AG04449 (cell line): ENCODE data around the gene NUP35.

ENCODE experiments used
- CTCF ChIA-PET: fragments of 350-600 bp; formaldehyde crosslinking; extraction: SDS; loops from one replicate; lab custom pipeline; 2021; ENCODE audit warnings: antibody characterized with exemption; lab: Yijun Ruan, JAX
- POLR2A ChIA-PET: fragments of 400-600, 350-600 bp; formaldehyde crosslinking; extraction: SDS; loops from one replicate; lab custom pipeline; 2020; ENCODE audit warnings: antibody characterized with exemption, inconsistent platforms; lab: Yijun Ruan, JAX
- DNase-seq: peaks from one replicate; pipeline ENCODE4 v3.0.0-alpha.2; 2010; ENCODE audit warnings: low read depth, low spot score
- H3K4me3 ChIP-seq: 2 replicates; pipeline ENCODE4 v1.5.1; 2011; ENCODE audit warnings: low read depth, mild to moderate bottlenecking, control low read depth, low read length
- TF ChIP-seq, protein P1 (sequence below): IDR thresholded peaks from one replicate; pipeline ENCODE4 v1.5.1; 2011; ENCODE audit warnings: mild to moderate bottlenecking, moderate library complexity, low read length, control low read depth, inconsistent platforms; ENCODE audit not compliant: insufficient read depth; ENCODE audit errors: missing control alignments

NUP35 gene

DNA sequence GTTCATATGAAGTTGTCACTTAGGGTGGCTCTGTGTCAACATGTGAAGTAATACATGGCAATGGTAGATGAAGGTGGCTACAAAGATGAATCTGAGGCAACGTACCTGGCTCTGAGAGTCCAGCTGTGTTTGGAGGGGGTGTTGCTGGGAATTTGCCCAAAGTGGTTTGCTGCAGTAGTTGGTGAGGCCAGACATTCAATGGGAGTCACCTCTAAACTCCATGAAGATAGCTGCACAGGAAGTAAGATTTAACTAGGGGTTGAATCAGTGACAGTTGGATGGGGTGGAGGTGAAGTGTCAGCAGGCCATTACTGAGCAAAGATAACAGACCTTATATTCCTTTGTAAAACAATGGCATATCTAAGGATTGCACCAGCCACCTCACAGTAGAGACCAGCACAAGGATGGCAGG lies 71.8 kb downstream of the NUP35 start:
- POLR2A ChIA-PET = no interaction called here

DNA sequence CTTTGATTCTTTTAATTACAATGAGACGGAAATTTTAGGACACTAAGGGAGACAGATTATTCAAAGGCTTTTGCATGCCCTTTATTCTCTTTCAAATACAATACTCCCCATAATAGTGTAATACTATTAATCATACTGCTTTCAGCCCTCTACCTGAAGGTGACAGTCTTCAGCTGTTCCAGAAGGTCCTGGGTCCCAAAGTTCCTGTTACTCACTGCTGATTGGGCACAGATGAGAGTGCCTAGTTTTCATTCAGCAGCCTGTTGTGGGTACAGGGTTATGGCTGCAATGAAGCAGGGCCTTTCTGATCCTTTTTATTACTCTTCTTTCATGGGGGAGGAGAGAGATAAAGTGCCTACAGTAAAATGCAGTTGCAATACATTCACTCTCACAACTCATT lies 80.2 kb downstream of the NUP35 start:
- ChIA-PET POLR2A (no interaction called here), CTCF (no interaction called here)
- TF ChIP-seq, protein P1, sequence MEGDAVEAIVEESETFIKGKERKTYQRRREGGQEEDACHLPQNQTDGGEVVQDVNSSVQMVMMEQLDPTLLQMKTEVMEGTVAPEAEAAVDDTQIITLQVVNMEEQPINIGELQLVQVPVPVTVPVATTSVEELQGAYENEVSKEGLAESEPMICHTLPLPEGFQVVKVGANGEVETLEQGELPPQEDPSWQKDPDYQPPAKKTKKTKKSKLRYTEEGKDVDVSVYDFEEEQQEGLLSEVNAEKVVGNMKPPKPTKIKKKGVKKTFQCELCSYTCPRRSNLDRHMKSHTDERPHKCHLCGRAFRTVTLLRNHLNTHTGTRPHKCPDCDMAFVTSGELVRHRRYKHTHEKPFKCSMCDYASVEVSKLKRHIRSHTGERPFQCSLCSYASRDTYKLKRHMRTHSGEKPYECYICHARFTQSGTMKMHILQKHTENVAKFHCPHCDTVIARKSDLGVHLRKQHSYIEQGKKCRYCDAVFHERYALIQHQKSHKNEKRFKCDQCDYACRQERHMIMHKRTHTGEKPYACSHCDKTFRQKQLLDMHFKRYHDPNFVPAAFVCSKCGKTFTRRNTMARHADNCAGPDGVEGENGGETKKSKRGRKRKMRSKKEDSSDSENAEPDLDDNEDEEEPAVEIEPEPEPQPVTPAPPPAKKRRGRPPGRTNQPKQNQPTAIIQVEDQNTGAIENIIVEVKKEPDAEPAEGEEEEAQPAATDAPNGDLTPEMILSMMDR = no peak
- DNase-seq = no peak
- H3K4me3 ChIP-seq = no peak overlapping the region

More for the DNA sequence above, 71.8 kb downstream of the NUP35 start:
- no peak overlapping the region for H3K4me3 ChIP-seq
- no peak for DNase-seq
- CTCF ChIA-PET = no interaction called here
- TF ChIP-seq, protein P1 = no peak

DNA sequence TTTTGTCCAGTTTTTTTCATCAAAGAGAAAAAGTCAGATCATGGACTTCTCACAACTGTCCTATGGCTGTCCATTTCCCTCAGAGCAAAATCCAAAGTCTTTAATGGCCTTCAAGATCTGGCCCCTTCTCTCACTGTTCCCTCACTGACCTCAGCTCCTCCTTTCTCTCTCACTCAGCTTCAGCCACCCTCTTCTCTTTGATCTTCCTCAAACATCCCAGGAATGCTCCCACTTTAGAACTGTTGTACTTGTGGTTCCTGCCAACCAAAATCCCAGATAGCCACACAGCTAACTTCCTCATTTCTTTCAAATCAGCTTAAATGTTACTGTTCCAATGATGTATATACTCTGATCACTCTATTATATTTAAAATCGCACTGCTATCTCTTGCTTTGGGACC lies 82.9 kb downstream of the NUP35 start:
- DNase-seq = no peak
- TF ChIP-seq, protein P1 = no peak
- H3K4me3 ChIP-seq = no peak overlapping the region
- CTCF ChIA-PET = interaction anchor here (1.0 kb wide), 1 partner anchor 9 kb away, joined by 3 read pairs; no protein-coding TSS in a partner anchor
- POLR2A ChIA-PET = interaction anchor here (0.7 kb wide), 1 partner anchor 55 kb away, joined by 3 read pairs; no protein-coding TSS in a partner anchor

DNA sequence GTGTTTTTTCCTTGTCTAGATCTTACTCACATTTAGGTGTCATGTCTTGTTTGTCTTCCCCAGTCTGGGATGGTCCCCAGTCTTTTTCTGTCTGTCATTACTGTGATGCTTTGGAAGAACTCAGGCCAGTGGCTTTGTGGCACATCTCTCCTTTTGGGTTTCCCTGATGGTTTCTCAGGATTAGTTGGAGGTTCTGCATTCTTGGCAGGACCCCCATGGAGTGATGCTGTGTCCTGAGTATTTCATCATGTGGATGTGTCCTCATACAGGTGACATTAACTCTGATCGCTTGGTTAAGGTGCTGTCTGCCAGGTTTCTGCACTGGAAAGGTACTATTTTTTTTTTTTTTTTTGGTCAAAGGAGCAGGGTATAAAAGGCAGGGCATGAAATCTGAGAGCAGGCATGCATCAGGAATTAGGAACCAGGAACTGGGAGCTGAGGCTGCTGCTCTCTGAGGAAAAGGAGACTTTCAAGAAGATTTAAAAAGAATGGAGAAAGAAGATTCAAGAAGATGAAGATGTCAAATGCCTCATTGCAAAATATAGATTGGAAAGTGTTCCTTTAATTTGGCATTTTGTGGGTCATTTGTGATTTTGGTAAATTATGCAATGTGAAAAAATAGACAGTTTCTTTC lies 85.3 kb downstream of the NUP35 start:
- POLR2A ChIA-PET = no interaction called here
- TF ChIP-seq, protein P1 = no peak
- no peak for DNase-seq
- no peak overlapping the region for H3K4me3 ChIP-seq
- CTCF ChIA-PET = no interaction called here
